KOPT-K1 (cell line): Measurements from ENCODE around the gene NECTIN2.
"Not testable (repeated sequence)": the region's sequence is repeated elsewhere in the genome, so short reads cannot be mapped to it uniquely, and the experiment has no call there.

Source experiments
- H3K27ac ChIP-seq: fragments of 200-600 bp; sonication (generic); 2 replicates; pipeline ENCODE4 v1.5.1; 2016; ENCODE audit warnings: antibody characterized with exemption, mild to moderate bottlenecking, low read depth, low read length; ENCODE audit not compliant: poor library complexity, severe bottlenecking
- H3K36me3 ChIP-seq: fragments of 200-600 bp; sonication (generic); 2 replicates; pipeline ENCODE4 v1.5.1; 2017; ENCODE audit warnings: antibody characterized with exemption, mild to moderate bottlenecking, low read length, moderate library complexity; ENCODE audit not compliant: insufficient read depth
- H3K9me3 ChIP-seq: fragments of 200-600 bp; sonication (generic); 2 replicates; pipeline ENCODE4 v1.5.1; 2017; ENCODE audit warnings: antibody characterized with exemption, low read length, mild to moderate bottlenecking; ENCODE audit not compliant: insufficient read depth, poor library complexity, severe bottlenecking

The NECTIN2 gene

GRCh38 chr19:44882063-44882462, 36.0 kb downstream of the NECTIN2 start:
- no peak overlapping the region for H3K27ac ChIP-seq
- H3K36me3 ChIP-seq = no peaks in the 10 kb centered on the region
- no peaks in the 10 kb centered on the region for H3K9me3 ChIP-seq

GRCh38 chr19:44882619-44883397, 36.7 kb downstream of the NECTIN2 start:
- not testable (repeated sequence) for H3K36me3 ChIP-seq, H3K27ac ChIP-seq, H3K9me3 ChIP-seq

- H3K27ac ChIP-seq = no peak overlapping the region
- H3K9me3 ChIP-seq = no peaks in the 10 kb centered on the region
- no peaks in the 10 kb centered on the region for H3K36me3 ChIP-seq
These were observed 37.8 kb downstream of the NECTIN2 start for GRCh38 chr19:44883922-44884321.

GRCh38 chr19:44884566-44884965, 38.5 kb downstream of the NECTIN2 start:
- H3K27ac ChIP-seq = no peak overlapping the region
- H3K9me3 ChIP-seq = no peaks in the 10 kb centered on the region
- H3K36me3 ChIP-seq = no peaks in the 10 kb centered on the region

GRCh38 chr19:44886141-44886540, 40.0 kb downstream of the NECTIN2 start:
- Histone ChIP-seq H3K9me3 (no peaks in the 10 kb centered on the region), H3K36me3 (no peaks in the 10 kb centered on the region), H3K27ac (no peak overlapping the region)

GRCh38 chr19:44887648-44888047, 41.6 kb downstream of the NECTIN2 start:
- H3K36me3 ChIP-seq = peaks cover 5% of the 10 kb centered on the region
- no peak overlapping the region for H3K27ac ChIP-seq
- H3K9me3 ChIP-seq = no peaks in the 10 kb centered on the region

- not testable (repeated sequence) for H3K27ac ChIP-seq, H3K9me3 ChIP-seq
- H3K36me3 ChIP-seq = peaks cover 12% of the 10 kb centered on the region
These were observed 42.2 kb downstream of the NECTIN2 start for GRCh38 chr19:44888335-44888734.

- Histone ChIP-seq H3K9me3 (no peaks in the 10 kb centered on the region), H3K36me3 (peaks cover 27% of the 10 kb centered on the region)
These were observed 43.8 kb downstream of the NECTIN2 start for GRCh38 chr19:44889830-44890365.

GRCh38 chr19:44890366-44891015, 44.4 kb downstream of the NECTIN2 start:
- H3K9me3 ChIP-seq = no peaks in the 10 kb centered on the region
- H3K27ac ChIP-seq = peak overlapping the region; percentile 75
- peaks cover 33% of the 10 kb centered on the region for H3K36me3 ChIP-seq

More at GRCh38 chr19:44889830-44890365, 43.8 kb downstream of the NECTIN2 start:
- peak overlapping the region; percentile 75 for H3K27ac ChIP-seq

- Histone ChIP-seq H3K36me3 (peaks cover 41% of the 10 kb centered on the region), H3K27ac (peak within 1 kb of the TSS; percentile 75), H3K9me3 (no peaks in the 10 kb centered on the region)
These were observed 45.2 kb downstream of the NECTIN2 start, which contains the start of gene TOMM40 for GRCh38 chr19:44891016-44891882. Gene TOMM40 (plus strand): TSS chr19:44891254. CDS start chr19:44891416, 162 bp downstream.

- peaks cover 58% of the 10 kb centered on the region for H3K36me3 ChIP-seq
- no peaks in the 10 kb centered on the region for H3K9me3 ChIP-seq
- H3K27ac ChIP-seq = no peak overlapping the region
These were observed 46.8 kb downstream of the NECTIN2 start for GRCh38 chr19:44892932-44893331.

GRCh38 chr19:44893332-44894051, 47.4 kb downstream of the NECTIN2 start:
- Histone ChIP-seq H3K9me3 (no peaks in the 10 kb centered on the region), H3K27ac (no peak overlapping the region), H3K36me3 (peaks cover 63% of the 10 kb centered on the region)

- H3K27ac ChIP-seq = no peak overlapping the region
These were observed 47.9 kb downstream of the NECTIN2 start for GRCh38 chr19:44894052-44894400.

GRCh38 chr19:44894946-44895345, 48.8 kb downstream of the NECTIN2 start:
- H3K9me3 ChIP-seq = no peaks in the 10 kb centered on the region
- H3K36me3 ChIP-seq = peaks cover 74% of the 10 kb centered on the region
- no peak overlapping the region for H3K27ac ChIP-seq

More at GRCh38 chr19:44894052-44894400, 47.9 kb downstream of the NECTIN2 start:
- Histone ChIP-seq H3K36me3 (peaks cover 65% of the 10 kb centered on the region), H3K9me3 (no peaks in the 10 kb centered on the region)
